RWPE2 (cell line): Measurements from ENCODE around the gene CYFIP2.

Experiments used
- ATAC-seq: fragments of 200-7000 bp; cut with Tn5 transposase; 3 replicates; pipeline ENCODE4 v1.9.1; 2021; ENCODE audit warnings: low read depth
- DNase-seq: peaks from one replicate; pipeline ENCODE4 v3.0.0-alpha.2; 2020; ENCODE audit warnings: low spot score
- H3K27ac ChIP-seq: fragments of 450-650 bp; 2 replicates; pipeline ENCODE4 v1.5.1; 2017; ENCODE audit warnings: mild to moderate bottlenecking; ENCODE audit not compliant: poor library complexity, severe bottlenecking
- H3K27me3 ChIP-seq: fragments of 250-450 bp; sonication (Bioruptor Pico); 2 replicates; pipeline ENCODE4 v1.5.1; 2021; ENCODE audit warnings: mild to moderate bottlenecking, moderate library complexity; ENCODE audit not compliant: insufficient read depth, poor library complexity, severe bottlenecking
- H3K36me3 ChIP-seq: fragments of 250-450 bp; sonication (Bioruptor Pico); 2 replicates; pipeline ENCODE4 v1.5.1; 2020; ENCODE audit warnings: low read depth, mild to moderate bottlenecking, moderate library complexity
- H3K4me1 ChIP-seq: fragments of 250-450 bp; sonication (Bioruptor Pico); 2 replicates; pipeline ENCODE4 v1.5.1; 2021; ENCODE audit warnings: mild to moderate bottlenecking, moderate library complexity; ENCODE audit not compliant: insufficient read depth, poor library complexity, severe bottlenecking
- H3K4me3 ChIP-seq: fragments of 250-450 bp; sonication (Bioruptor Pico); 2 replicates; pipeline ENCODE4 v1.5.1; 2021; ENCODE audit warnings: mild to moderate bottlenecking, moderate library complexity; ENCODE audit not compliant: severe bottlenecking
- H3K9me3 ChIP-seq: fragments of 250-450 bp; sonication (Bioruptor Pico); 2 replicates; pipeline ENCODE4 v1.5.1; 2021; ENCODE audit warnings: mild to moderate bottlenecking, moderate library complexity; ENCODE audit not compliant: severe bottlenecking
- TF ChIP-seq, protein P1 (sequence below): fragments of 450-650 bp; IDR thresholded peaks from one replicate; pipeline ENCODE4 v1.5.1; 2017; ENCODE audit warnings: mild to moderate bottlenecking, moderate library complexity; ENCODE audit not compliant: poor library complexity, severe bottlenecking

CYFIP2 gene

DNA sequence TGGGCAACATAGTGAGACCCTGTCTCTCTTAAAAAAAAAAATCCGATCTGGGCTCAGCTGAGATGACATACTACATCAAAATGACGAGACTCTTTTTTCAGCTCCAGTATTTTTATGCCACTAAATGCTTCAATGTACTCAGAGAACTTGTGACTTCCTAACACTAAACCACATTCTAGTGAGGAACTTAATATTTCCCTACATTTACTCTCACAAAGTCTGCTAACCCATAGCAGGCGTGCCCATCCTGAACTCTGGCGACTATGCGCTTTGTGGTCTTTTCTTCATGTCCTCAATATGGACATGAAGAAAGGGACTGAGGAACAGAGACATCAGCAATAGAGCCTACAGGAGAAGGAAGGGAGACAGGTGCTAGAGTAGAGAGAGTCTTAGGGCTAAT lies 44.0 kb upstream of the CYFIP2 start:
- H3K4me3 ChIP-seq = no peak overlapping the region
- H3K27me3 ChIP-seq = no peaks in the 10 kb centered on the region
- TF ChIP-seq, protein P1, sequence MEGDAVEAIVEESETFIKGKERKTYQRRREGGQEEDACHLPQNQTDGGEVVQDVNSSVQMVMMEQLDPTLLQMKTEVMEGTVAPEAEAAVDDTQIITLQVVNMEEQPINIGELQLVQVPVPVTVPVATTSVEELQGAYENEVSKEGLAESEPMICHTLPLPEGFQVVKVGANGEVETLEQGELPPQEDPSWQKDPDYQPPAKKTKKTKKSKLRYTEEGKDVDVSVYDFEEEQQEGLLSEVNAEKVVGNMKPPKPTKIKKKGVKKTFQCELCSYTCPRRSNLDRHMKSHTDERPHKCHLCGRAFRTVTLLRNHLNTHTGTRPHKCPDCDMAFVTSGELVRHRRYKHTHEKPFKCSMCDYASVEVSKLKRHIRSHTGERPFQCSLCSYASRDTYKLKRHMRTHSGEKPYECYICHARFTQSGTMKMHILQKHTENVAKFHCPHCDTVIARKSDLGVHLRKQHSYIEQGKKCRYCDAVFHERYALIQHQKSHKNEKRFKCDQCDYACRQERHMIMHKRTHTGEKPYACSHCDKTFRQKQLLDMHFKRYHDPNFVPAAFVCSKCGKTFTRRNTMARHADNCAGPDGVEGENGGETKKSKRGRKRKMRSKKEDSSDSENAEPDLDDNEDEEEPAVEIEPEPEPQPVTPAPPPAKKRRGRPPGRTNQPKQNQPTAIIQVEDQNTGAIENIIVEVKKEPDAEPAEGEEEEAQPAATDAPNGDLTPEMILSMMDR = no peak
- H3K36me3 ChIP-seq = no peaks in the 10 kb centered on the region
- no peaks in the 10 kb centered on the region for H3K4me1 ChIP-seq
- ATAC-seq (no peak), DNase-seq (no peak)
- no peaks in the 10 kb centered on the region for H3K9me3 ChIP-seq
- no peak overlapping the region for H3K27ac ChIP-seq

DNA sequence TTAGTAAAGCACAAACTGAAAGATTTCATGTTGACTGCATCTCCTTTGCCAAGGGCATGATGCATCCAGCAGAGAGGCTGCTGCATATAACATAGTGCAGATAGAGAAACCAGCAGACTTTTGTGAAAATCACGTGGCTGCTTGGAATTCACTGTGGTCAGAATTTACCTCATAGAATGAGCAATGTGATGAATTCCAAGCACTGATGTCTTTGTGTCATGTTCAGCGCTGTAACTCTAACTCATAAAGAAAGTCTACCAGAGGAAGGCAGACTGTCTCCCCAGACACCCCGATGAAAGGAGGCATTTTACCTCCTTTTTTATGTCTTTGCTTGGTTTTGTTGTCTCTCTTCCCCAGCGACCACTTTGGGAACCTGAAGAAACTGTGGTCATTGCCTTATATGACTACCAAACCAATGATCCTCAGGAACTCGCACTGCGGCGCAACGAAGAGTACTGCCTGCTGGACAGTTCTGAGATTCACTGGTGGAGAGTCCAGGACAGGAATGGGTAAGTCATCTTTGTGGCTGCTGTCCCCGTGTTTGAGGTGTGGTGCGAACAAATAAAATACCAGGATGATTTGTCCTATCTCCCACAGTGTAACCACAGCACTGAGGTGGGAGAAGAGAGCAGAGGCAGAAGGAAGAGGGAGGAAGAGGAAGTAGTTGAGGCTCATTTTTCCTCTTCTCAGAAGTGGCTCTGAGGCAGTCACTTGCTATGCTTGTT lies 43.3 kb upstream of the CYFIP2 start:
- DNase-seq (no peak), ATAC-seq (0 out of 3 replicates have a peak, but pooled peaks have one; percentile 10)
- no peaks in the 10 kb centered on the region for H3K36me3 ChIP-seq
- no peaks in the 10 kb centered on the region for H3K9me3 ChIP-seq
- H3K27ac ChIP-seq = no peak overlapping the region
- TF ChIP-seq, protein P1 = no peak
- H3K4me3 ChIP-seq = no peak overlapping the region
- no peaks in the 10 kb centered on the region for H3K4me1 ChIP-seq
- no peaks in the 10 kb centered on the region for H3K27me3 ChIP-seq

DNA sequence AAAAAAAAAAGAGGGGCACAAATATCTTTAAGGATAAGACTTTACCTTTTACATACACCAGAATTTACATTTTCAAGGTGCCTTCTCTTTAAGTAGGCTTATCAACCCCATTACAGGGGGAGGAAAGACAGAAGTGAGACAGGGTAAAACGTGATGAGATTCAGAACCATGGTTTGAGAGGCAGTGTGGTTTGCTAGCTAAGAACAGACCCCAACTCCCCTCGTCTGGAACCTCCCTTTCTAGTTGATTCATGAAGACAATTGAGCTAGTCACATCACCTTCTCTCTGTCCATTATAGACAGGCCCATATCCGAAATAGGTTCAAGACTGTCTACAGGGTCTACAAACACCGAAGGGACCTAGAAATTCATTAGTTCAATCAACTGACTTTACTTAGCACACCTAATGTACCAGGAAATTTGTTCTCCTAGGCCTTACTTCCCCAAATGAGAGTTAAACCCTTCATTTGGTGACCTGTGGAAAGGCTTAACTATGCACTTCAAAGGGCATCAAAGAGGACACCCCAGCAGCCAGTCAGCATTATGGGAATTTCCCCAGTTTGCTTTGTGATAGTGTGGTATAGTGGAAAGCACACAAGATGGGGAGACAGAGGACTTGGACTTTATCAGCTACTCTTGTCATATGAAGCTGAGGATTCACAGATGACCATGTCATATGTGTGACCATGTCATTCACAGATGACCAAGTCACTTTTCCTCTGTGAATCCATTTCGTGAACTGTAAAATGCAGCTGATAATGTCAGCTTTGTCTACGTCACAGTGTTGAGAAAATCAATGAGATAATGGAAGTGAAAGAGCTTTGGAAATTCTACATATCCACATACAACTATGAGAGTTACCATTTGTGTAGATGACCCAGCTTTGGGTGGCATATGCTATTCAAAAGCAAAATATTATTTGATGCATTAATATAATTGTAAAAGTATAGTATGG lies 40.2 kb upstream of the CYFIP2 start:
- TF ChIP-seq, protein P1 = no peak
- H3K36me3 ChIP-seq = no peaks in the 10 kb centered on the region
- H3K27ac ChIP-seq = no peak overlapping the region
- H3K4me3 ChIP-seq = no peak overlapping the region
- no peaks in the 10 kb centered on the region for H3K9me3 ChIP-seq
- DNase-seq (no peak), ATAC-seq (no peak)
- no peaks in the 10 kb centered on the region for H3K27me3 ChIP-seq
- no peaks in the 10 kb centered on the region for H3K4me1 ChIP-seq

DNA sequence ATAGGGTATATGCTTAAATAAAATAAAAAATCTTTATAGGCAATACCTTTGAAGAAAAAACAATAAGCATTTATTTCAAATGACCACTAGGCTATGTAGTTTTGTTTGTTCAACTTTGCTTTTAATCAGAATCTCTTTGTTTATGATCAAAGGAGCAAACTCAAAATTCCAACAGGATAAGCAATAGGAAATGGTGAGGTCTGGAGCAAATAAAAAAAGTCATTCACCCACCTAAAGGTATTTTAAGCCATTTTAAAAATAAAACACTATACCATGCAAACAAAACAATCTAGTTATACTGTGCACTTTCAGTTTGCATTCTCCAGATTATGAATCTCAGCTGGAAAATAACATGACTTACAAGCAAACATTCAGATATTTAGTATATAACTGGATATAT lies 35.3 kb upstream of the CYFIP2 start:
- TF ChIP-seq, protein P1 = no peak
- no peaks in the 10 kb centered on the region for H3K9me3 ChIP-seq
- H3K27me3 ChIP-seq = no peaks in the 10 kb centered on the region
- no peak overlapping the region for H3K4me3 ChIP-seq
- peaks cover 3% of the 10 kb centered on the region for H3K4me1 ChIP-seq
- ATAC-seq (no peak), DNase-seq (no peak)
- H3K27ac ChIP-seq = no peak overlapping the region
- no peaks in the 10 kb centered on the region for H3K36me3 ChIP-seq
